Loucy (cell line): Measurements from ENCODE around the gene SELENOP.

Experiments
- H2AFZ ChIP-seq: fragments of 200-600 bp; sonication (generic); 2 replicates; pipeline ENCODE4 v1.6.0; 2016; ENCODE audit warnings: antibody characterized with exemption, mild to moderate bottlenecking, low read length, moderate library complexity
- H3F3A ChIP-seq: fragments of 200-600 bp; 2 replicates; pipeline ENCODE4 v1.6.0; 2016; ENCODE audit warnings: antibody characterized with exemption, low read depth, mild to moderate bottlenecking
- H3K27me3 ChIP-seq: fragments of 200-600 bp; sonication (generic); 2 replicates; pipeline ENCODE4 v1.6.1; 2014; ENCODE audit warnings: low read length, mild to moderate bottlenecking; ENCODE audit not compliant: insufficient read depth, poor library complexity, severe bottlenecking
- H3K36me3 ChIP-seq: fragments of 200-600 bp; sonication (generic); 2 replicates; pipeline ENCODE4 v1.6.1; 2016; ENCODE audit warnings: low read length; ENCODE audit not compliant: insufficient read depth
- H3K4me1 ChIP-seq: fragments of 200-600 bp; sonication (generic); 2 replicates; pipeline ENCODE4 v1.5.1; 2014; ENCODE audit warnings: low read length, mild to moderate bottlenecking; ENCODE audit not compliant: insufficient read depth, poor library complexity, severe bottlenecking
- H3K4me2 ChIP-seq: fragments of 200-600 bp; sonication (generic); 2 replicates; pipeline ENCODE4 v1.6.0; 2014; ENCODE audit warnings: antibody characterized with exemption, low read length, low read depth, mild to moderate bottlenecking; ENCODE audit not compliant: poor library complexity, severe bottlenecking
- H3K4me3 ChIP-seq: fragments of 200-600 bp; sonication (generic); 2 replicates; pipeline ENCODE4 v1.5.1; 2014; ENCODE audit warnings: low read length, mild to moderate bottlenecking, mixed read lengths; ENCODE audit not compliant: poor library complexity, severe bottlenecking
- H3K79me2 ChIP-seq: fragments of 200-600 bp; sonication (generic); 2 replicates; pipeline ENCODE4 v1.6.1; 2014; ENCODE audit warnings: low read length; ENCODE audit not compliant: insufficient read depth
- H3K9ac ChIP-seq: fragments of 200-600 bp; sonication (generic); 2 replicates; pipeline ENCODE4 v1.6.0; 2014; ENCODE audit warnings: mild to moderate bottlenecking, low read depth, low read length, moderate library complexity; ENCODE audit not compliant: poor library complexity, severe bottlenecking
- H3K9me2 ChIP-seq: fragments of 200-600 bp; sonication (generic); replicated peaks from 2 replicates; pipeline ENCODE4 v1.6.1; 2016; ENCODE audit warnings: low read depth, low read length, mixed read lengths
- H3K9me3 ChIP-seq: fragments of 200-600 bp; sonication (generic); 2 replicates; pipeline ENCODE4 v1.6.1; 2014; ENCODE audit warnings: mild to moderate bottlenecking, antibody characterized with exemption, low read length, low read depth; ENCODE audit not compliant: insufficient read depth
- H4K20me1 ChIP-seq: fragments of 200-600 bp; sonication (generic); 2 replicates; pipeline ENCODE4 v1.6.0; 2014; ENCODE audit warnings: antibody characterized with exemption, low read length, mild to moderate bottlenecking; ENCODE audit not compliant: insufficient read depth, poor library complexity, severe bottlenecking
- CTCF ChIP-seq: fragments of 200-600 bp; sonication (generic); conservative IDR thresholded peaks from 2 replicates; pipeline ENCODE4 v1.5.1; 2014; ENCODE audit warnings: mild to moderate bottlenecking, antibody characterized with exemption, low read length
- EZH2phosphoT487 ChIP-seq: fragments of 200-600 bp; IDR thresholded peaks from 2 replicates; pipeline ENCODE4 v1.6.1; 2018; ENCODE audit warnings: antibody characterized with exemption, mild to moderate bottlenecking, moderate library complexity, borderline replicate concordance

Gene SELENOP

GRCh38 chr5:42807722-42808447 is 3.8 kb downstream of the SELENOP start:
- H3K27me3 ChIP-seq, result no peaks in the 10 kb centered on the region
- no peak overlapping the region; the same call in 1 of the 2 replicates for H2AFZ ChIP-seq
- no peaks in the 10 kb centered on the region for H3F3A ChIP-seq
- no peak overlapping the region for H3K4me3 ChIP-seq
- H3K9me3 ChIP-seq, result no peaks in the 10 kb centered on the region
- H3K4me2 ChIP-seq, result no peak overlapping the region
- peaks cover 12% of the 10 kb centered on the region for H3K4me1 ChIP-seq
- H3K79me2 ChIP-seq, result no peaks in the 10 kb centered on the region
- H3K9ac ChIP-seq, result no peak overlapping the region
- H4K20me1 ChIP-seq, result no peaks in the 10 kb centered on the region
- no peaks in the 10 kb centered on the region for H3K36me3 ChIP-seq
- H3K9me2 ChIP-seq, result no peaks in the 10 kb centered on the region
- TF ChIP-seq CTCF, result no peak
- TF ChIP-seq EZH2phosphoT487, result no peak

- H3K9ac ChIP-seq, result no peak overlapping the region
- no peaks in the 10 kb centered on the region for H3K36me3 ChIP-seq
- peak overlapping the region; percentile 65 for H2AFZ ChIP-seq
- H3K9me2 ChIP-seq, result no peaks in the 10 kb centered on the region
- no peaks in the 10 kb centered on the region for H3F3A ChIP-seq
- no peaks in the 10 kb centered on the region for H3K79me2 ChIP-seq
- TF ChIP-seq EZH2phosphoT487 (no peak), CTCF (no peak)
- H3K27me3 ChIP-seq, result no peaks in the 10 kb centered on the region
- H4K20me1 ChIP-seq, result no peaks in the 10 kb centered on the region
- H3K4me1 ChIP-seq, result peaks cover 7% of the 10 kb centered on the region
- H3K4me3 ChIP-seq, result no peak overlapping the region
- no peak overlapping the region for H3K4me2 ChIP-seq
- H3K9me3 ChIP-seq, result no peaks in the 10 kb centered on the region
These were observed 4.9 kb downstream of the SELENOP start for GRCh38 chr5:42806701-42807262.

- no peaks in the 10 kb centered on the region for H3F3A ChIP-seq
- no peaks in the 10 kb centered on the region for H3K9me3 ChIP-seq
- H3K4me1 ChIP-seq, result peaks cover 2% of the 10 kb centered on the region
- H3K9me2 ChIP-seq, result no peaks in the 10 kb centered on the region
- H3K4me3 ChIP-seq, result no peak overlapping the region
- no peaks in the 10 kb centered on the region for H3K27me3 ChIP-seq
- no peak overlapping the region for H3K9ac ChIP-seq
- TF ChIP-seq CTCF (no peak), EZH2phosphoT487 (no peak)
- H3K4me2 ChIP-seq, result peak overlapping the region; percentile 9
- H3K79me2 ChIP-seq, result no peaks in the 10 kb centered on the region
- H3K36me3 ChIP-seq, result no peaks in the 10 kb centered on the region
- H4K20me1 ChIP-seq, result no peaks in the 10 kb centered on the region
- H2AFZ ChIP-seq, result peak overlapping the region; percentile 65
These were observed 5.5 kb downstream of the SELENOP start for GRCh38 chr5:42806004-42806700.
